HUDEP-2 (cell line): Measurements from ENCODE around the gene PTGFRN.

Experiments used
- DNase-seq, 76 experiments: peaks; one replicate each; lab custom pipeline; 2025; ENCODE audit not compliant: unreplicated experiment in 76 of 76; lab: John Stamatoyannopoulos, UW

PTGFRN gene

GRCh38 chr1:117025568-117025967 is 115.9 kb downstream of the PTGFRN start:
- no peak for DNase-seq

DNA sequence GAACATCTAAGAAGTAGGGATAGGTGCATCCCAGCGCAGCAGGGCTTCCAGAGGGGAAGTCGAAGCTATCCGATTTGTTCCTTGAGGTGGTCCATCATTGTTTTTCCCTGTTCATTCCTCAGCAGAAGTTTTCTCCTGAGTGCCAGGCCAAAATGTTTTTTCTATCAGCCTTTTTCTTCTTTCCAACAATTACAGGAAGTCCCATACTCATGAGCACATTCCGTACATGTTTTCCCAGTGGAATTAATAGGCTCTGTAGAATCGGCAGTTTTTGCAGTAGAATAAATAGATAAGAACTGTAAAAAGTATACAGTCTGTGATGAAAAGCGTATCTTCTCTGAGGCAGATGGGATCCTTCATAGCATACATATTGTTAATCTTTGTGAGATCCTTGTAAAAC is 116.6 kb downstream of the PTGFRN start:
- DNase-seq, result no peak

GRCh38 chr1:117029685-117030084 is 120.0 kb downstream of the PTGFRN start:
- DNase-seq, result no peak

DNA sequence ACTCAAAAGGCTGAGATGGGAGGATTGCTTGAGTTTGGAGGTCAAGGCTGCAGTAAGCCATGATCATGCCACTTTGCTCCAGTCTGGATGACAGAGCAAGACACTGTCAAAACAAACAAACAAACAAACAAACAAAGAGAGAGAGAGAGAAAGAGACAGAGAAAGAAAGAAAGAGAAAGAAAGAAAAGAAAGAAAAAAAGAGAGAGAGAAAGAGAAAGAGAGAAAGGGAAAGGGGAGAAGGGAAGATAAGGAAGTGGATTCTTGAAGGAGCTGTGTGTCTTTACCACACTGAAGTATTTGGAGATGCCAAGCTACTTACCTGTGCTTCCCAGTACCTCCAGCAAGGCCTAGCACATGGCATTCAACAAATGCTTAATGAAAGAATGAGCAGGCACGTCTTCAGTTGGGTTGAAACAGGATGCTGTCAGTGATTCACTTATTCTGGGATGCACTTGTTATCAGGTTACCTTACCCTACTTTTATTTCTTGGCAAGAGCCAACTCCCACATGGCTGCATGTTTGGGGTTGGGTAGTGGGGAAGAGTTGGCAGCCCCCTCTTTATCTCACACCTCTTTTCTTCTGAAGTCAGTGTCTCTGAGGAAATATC is 120.7 kb downstream of the PTGFRN start:
- DNase-seq, result no peak

DNA sequence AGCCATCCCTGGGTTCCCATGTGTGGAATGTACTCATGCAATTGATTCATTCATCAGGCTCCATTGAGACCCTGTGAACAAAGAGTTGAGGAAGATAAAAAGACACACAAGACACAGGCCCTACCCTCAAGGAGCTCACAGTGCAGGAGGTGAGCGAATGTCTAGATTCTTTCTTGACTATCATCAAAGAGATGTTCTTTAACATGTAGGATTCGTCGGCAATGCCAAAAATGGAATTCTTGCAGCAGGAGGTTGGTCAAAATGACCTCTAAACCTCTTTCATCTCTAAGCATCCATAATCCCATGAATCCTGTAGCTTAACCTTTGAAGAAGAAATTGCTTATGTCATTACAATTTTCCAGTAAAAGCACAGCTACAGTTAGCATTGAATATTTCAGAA is 122.5 kb downstream of the PTGFRN start:
- DNase-seq, result no peak

- DNase-seq, result no peak
These were observed 123.2 kb downstream of the PTGFRN start for GRCh38 chr1:117032681-117033539.

DNA sequence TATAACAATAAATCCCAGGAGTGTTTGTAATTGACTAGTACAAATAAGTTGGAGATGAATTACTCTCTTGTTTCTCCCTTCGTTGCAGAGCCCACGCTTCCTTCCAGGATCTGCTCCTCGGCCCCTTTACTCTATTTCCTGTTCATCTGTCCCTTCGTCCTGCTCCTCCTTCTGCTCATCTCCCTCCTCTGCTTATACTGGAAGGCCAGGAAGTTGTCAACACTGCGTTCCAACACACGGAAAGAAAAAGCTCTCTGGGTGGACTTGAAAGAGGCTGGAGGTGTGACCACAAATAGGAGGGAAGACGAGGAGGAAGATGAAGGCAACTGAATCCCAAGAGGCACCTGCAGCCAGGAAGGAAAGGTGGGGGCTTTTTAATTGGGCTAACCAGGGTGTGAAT is 124.1 kb downstream of the PTGFRN start:
- no peak for DNase-seq

DNA sequence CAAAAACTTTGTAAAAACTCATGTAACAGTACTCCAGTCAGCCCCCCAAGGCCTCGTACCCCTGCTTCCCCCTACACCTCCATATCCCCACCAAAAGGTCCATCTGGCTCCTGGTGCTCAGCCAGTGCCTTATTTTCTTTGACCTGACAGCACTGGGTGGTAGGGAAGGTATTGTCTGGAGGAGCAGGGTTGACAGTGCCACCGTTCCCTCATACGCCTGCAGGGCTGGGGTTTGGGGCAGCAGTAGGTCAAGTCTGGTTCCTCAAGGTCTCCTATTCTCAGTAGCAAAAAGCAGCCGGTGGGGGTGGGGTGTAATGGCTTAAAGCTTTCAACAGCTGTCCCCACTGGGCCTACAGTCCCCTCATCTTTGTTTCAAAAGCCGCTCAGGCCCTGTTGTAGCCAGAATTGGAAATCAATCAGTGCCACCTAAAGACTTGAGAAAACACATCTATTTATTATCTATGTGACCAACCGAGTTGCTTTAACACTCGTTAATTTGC is 125.1 kb downstream of the PTGFRN start:
- no peak for DNase-seq

- no peak for DNase-seq
These were observed 126.3 kb downstream of the PTGFRN start for GRCh38 chr1:117036018-117036461.

DNA sequence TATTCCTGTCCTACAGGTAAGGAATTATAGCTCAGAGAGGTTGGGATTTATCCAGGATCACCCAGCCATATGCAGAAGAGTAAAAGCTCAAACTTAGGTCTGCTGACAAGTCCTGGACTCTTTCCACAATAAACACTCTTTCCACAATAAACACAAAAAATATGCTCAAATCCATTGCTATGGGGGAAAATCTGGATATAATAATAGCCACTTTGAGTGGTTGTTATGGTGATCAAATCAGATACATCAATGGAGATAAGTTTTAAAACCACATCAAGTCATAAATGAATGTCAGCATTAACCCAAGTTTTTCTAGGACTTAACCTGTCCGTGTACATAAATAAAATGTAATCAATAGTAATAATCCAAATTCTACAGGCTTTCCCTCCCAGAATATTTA is 128.1 kb downstream of the PTGFRN start:
- DNase-seq, result no peak

- no peak for DNase-seq
These were observed 128.5 kb downstream of the PTGFRN start for GRCh38 chr1:117038236-117038635.
